HCEC 1CT (cell line): Measurements from ENCODE around the gene BMP6.
A peak's percentile ranks its signal among the peaks of the same experiment; 100 is the strongest.

Experiments
- DNase-seq: peaks from one replicate; pipeline ENCODE4 v3.0.0-alpha.2; 2017

Gene BMP6

GRCh38 chr6:7907159-7907558, 181.3 kb downstream of the BMP6 start:
- DNase-seq: no peak

GRCh38 chr6:7909323-7910276, 183.7 kb downstream of the BMP6 start:
- DNase-seq: peak; percentile 41

GRCh38 chr6:7910298-7910653, 184.4 kb downstream of the BMP6 start:
- DNase-seq: no peak

- DNase-seq: peak; percentile 69
These were observed 184.9 kb downstream of the BMP6 start, which contains the start of gene TXNDC5 for GRCh38 chr6:7910654-7911344. Gene TXNDC5, minus strand, starts transcription at chr6:7910788. Its CDS starts 12 bp downstream, at chr6:7910776.

- no peak for DNase-seq
These were observed 185.4 kb downstream of the BMP6 start for GRCh38 chr6:7911345-7911725.

- no peak for DNase-seq
These were observed 186.1 kb downstream of the BMP6 start for GRCh38 chr6:7912024-7912423.

- no peak for DNase-seq
These were observed 187.0 kb downstream of the BMP6 start for GRCh38 chr6:7912736-7913517.

- no peak for DNase-seq
These were observed 188.4 kb downstream of the BMP6 start for GRCh38 chr6:7914311-7914710.

- no peak for DNase-seq
These were observed 189.3 kb downstream of the BMP6 start for GRCh38 chr6:7914991-7915789.

GRCh38 chr6:7916959-7917358, 191.1 kb downstream of the BMP6 start:
- DNase-seq: no peak

- no peak for DNase-seq
These were observed 191.8 kb downstream of the BMP6 start for GRCh38 chr6:7917729-7918128.

- no peak for DNase-seq
These were observed 192.5 kb downstream of the BMP6 start for GRCh38 chr6:7918403-7918802.

- no peak for DNase-seq
These were observed 194.0 kb downstream of the BMP6 start for GRCh38 chr6:7919871-7920270.

- no peak for DNase-seq
These were observed 194.5 kb downstream of the BMP6 start for GRCh38 chr6:7920425-7920824.

- no peak for DNase-seq
These were observed 195.1 kb downstream of the BMP6 start for GRCh38 chr6:7921046-7921445.

GRCh38 chr6:7921632-7922092, 195.8 kb downstream of the BMP6 start:
- no peak for DNase-seq

- peak; percentile 11 for DNase-seq
These were observed 196.7 kb downstream of the BMP6 start for GRCh38 chr6:7922596-7922995.

- no peak for DNase-seq
These were observed 199.0 kb downstream of the BMP6 start for GRCh38 chr6:7924867-7925266.
